Activated CD8-positive, alpha-beta T cell treated with anti-CD3 and anti-CD28 coated beads, Interleukin-2, amount 10 ng/mL, durations not matched to agents 7 days and 5 days (primary cell): ENCODE results near the gene AK1. TPM values are rescaled to one million over a fixed set of nuclear protein-coding genes. Genes with fewer than 3 reads are reported as not detected.
A peak's percentile ranks its signal among the peaks of the same experiment; 100 is the strongest.

Source experiments
- ATAC-seq: fragments of 150-1000 bp; cut with Tn5 transposase; one replicate; pipeline ENCODE4 v1.10.0; 2021; ENCODE audit warnings: moderate library complexity
- CTCF ChIA-PET: fragments of 350-600 bp; sonication (Branson Sonifier 250); formaldehyde crosslinking; loops from one replicate; lab custom pipeline; 2021; ENCODE audit warnings: antibody characterized with exemption; lab: Charles Lee
- POLR2A ChIA-PET: fragments of 350-600 bp; sonication (Branson Sonifier 250); formaldehyde crosslinking; loops from one replicate; lab custom pipeline; 2021; ENCODE audit warnings: antibody characterized with exemption; lab: Charles Lee
- DNase-seq: peaks from one replicate; pipeline ENCODE4 v3.0.0-alpha.2; 2020
- H3K27ac Mint-ChIP-seq: one replicate; pipeline ENCODE4 v1.8.0; 2021; ENCODE audit warnings: mild to moderate bottlenecking, mixed read lengths
- H3K27me3 Mint-ChIP-seq: one replicate; pipeline ENCODE4 v1.8.0; 2021; ENCODE audit warnings: low read depth, mixed read lengths
- H3K36me3 Mint-ChIP-seq: one replicate; pipeline ENCODE4 v1.8.0; 2021; ENCODE audit warnings: low read depth, mixed read lengths
- H3K4me1 Mint-ChIP-seq: one replicate; pipeline ENCODE4 v1.8.0; 2021; ENCODE audit warnings: low read depth, mixed read lengths
- H3K4me3 Mint-ChIP-seq: one replicate; pipeline ENCODE4 v1.8.0; 2021; ENCODE audit warnings: mild to moderate bottlenecking, mixed read lengths
- H3K9me3 Mint-ChIP-seq: one replicate; pipeline ENCODE4 v1.8.0; 2022; ENCODE audit warnings: mixed read lengths; ENCODE audit not compliant: insufficient read depth
- total RNA-seq, 2 experiments: library from RNA; stranded (reverse); gene quantifications; one replicate each; pipeline ENCODE4 v1.2.3, GENCODE V29; 2021

The AK1 gene
- total RNA-seq, 2 experiments from 2014 or later: 22.4 to 30.4 TPM

- H3K36me3 Mint-ChIP-seq: peaks cover 57% of the 10 kb centered on the region
- peak overlapping the region; percentile 51 for H3K27ac Mint-ChIP-seq
- no peaks in the 10 kb centered on the region for H3K27me3 Mint-ChIP-seq
- no peak for ATAC-seq
- no peaks in the 10 kb centered on the region for H3K9me3 Mint-ChIP-seq
- peaks cover 75% of the 10 kb centered on the region for H3K4me1 Mint-ChIP-seq
- CTCF ChIA-PET: interaction anchor here (0.7 to 5.4 kb wide), 2 partner anchors 8 to 210 kb away, joined by 3 to 34 read pairs; partner anchors contain the start of gene ST6GALNAC4
- H3K4me3 Mint-ChIP-seq: no peak overlapping the region
- DNase-seq: no peak
- POLR2A ChIA-PET: no interaction called here
These were observed 30.6 kb upstream of the AK1 start for GRCh38 chr9:127907867-127908659.

- CTCF ChIA-PET: interaction anchor here (0.7 to 5.4 kb wide), 7 partner anchors 10 to 212 kb away, joined by 3 to 34 read pairs (median 3); partner anchors contain the start of genes ST6GALNAC4 and TOR2A
- ATAC-seq (peak; percentile 52), DNase-seq (peak; percentile 69)
- H3K36me3 Mint-ChIP-seq: peaks cover 38% of the 10 kb centered on the region
- POLR2A ChIA-PET: interaction anchor here (1.1 to 4.3 kb wide), 6 partner anchors 10 to 123 kb away, joined by 3 to 81 read pairs (median 4); partner anchors contain the start of genes CDK9 and ST6GALNAC4
- H3K27ac Mint-ChIP-seq: peak overlapping the region; percentile 100
- no peaks in the 10 kb centered on the region for H3K9me3 Mint-ChIP-seq
- peak overlapping the region; percentile 92 for H3K4me3 Mint-ChIP-seq
- no peaks in the 10 kb centered on the region for H3K27me3 Mint-ChIP-seq
- peaks cover 65% of the 10 kb centered on the region for H3K4me1 Mint-ChIP-seq
These were observed 28.3 kb upstream of the AK1 start for GRCh38 chr9:127905788-127906191.

GRCh38 chr9:127905004-127905728 lies 27.7 kb upstream of the AK1 start:
- peak; percentile 80 for DNase-seq
- Mint-ChIP-seq H3K4me3 (peak overlapping the region; percentile 92), H3K36me3 (peaks cover 32% of the 10 kb centered on the region), H3K9me3 (no peaks in the 10 kb centered on the region), H3K27ac (peak overlapping the region; percentile 100), H3K27me3 (no peaks in the 10 kb centered on the region), H3K4me1 (peaks cover 60% of the 10 kb centered on the region)
- POLR2A ChIA-PET: interaction anchor here (1.0 to 4.3 kb wide), 5 partner anchors 10 to 122 kb away, joined by 3 to 81 read pairs (median 5); partner anchors contain the start of gene ST6GALNAC4
- peak; percentile 51 for ATAC-seq
- CTCF ChIA-PET: interaction anchor here (0.7 to 5.4 kb wide), 8 partner anchors 11 to 212 kb away, joined by 3 to 34 read pairs (median 4); partner anchors contain the start of genes ST6GALNAC4 and TOR2A

GRCh38 chr9:127904561-127905003 lies 27.1 kb upstream of the AK1 start:
- H3K27me3 Mint-ChIP-seq: no peaks in the 10 kb centered on the region
- DNase-seq: no peak
- H3K4me1 Mint-ChIP-seq: peaks cover 63% of the 10 kb centered on the region
- no peaks in the 10 kb centered on the region for H3K9me3 Mint-ChIP-seq
- peak; percentile 6 for ATAC-seq
- POLR2A ChIA-PET: interaction anchor here (1.0 to 4.3 kb wide), 4 partner anchors 11 to 111 kb away, joined by 3 to 81 read pairs (median 4); partner anchors contain the start of gene ST6GALNAC4
- H3K4me3 Mint-ChIP-seq: peak overlapping the region; percentile 92
- H3K36me3 Mint-ChIP-seq: peaks cover 34% of the 10 kb centered on the region
- peak overlapping the region; percentile 100 for H3K27ac Mint-ChIP-seq
- CTCF ChIA-PET: interaction anchor here (1.0 to 5.4 kb wide), 6 partner anchors 11 to 170 kb away, joined by 3 to 34 read pairs (median 4); partner anchors contain the start of genes CDK9, ST6GALNAC4 and TOR2A

GRCh38 chr9:127903557-127904475 lies 26.3 kb upstream of the AK1 start:
- peaks cover 62% of the 10 kb centered on the region for H3K4me1 Mint-ChIP-seq
- H3K9me3 Mint-ChIP-seq: no peaks in the 10 kb centered on the region
- peak overlapping the region; percentile 92 for H3K4me3 Mint-ChIP-seq
- ChIA-PET CTCF (interaction anchor here (1.0 to 5.4 kb wide), 8 partner anchors 10 to 169 kb away, joined by 3 to 34 read pairs (median 3); partner anchors contain the start of genes CDK9, ST6GALNAC4 and TOR2A), POLR2A (interaction anchor here (0.6 to 4.3 kb wide), 8 partner anchors 11 to 167 kb away, joined by 3 to 81 read pairs (median 4); partner anchors contain the start of genes PIP5KL1 and ST6GALNAC4)
- H3K27me3 Mint-ChIP-seq: no peaks in the 10 kb centered on the region
- H3K27ac Mint-ChIP-seq: peak overlapping the region; percentile 100
- DNase-seq (peak; percentile 94), ATAC-seq (peak; percentile 37)
- peaks cover 34% of the 10 kb centered on the region for H3K36me3 Mint-ChIP-seq

GRCh38 chr9:127899128-127899943 lies 21.9 kb upstream of the AK1 start, which contains the start of gene ST6GALNAC6:
ST6GALNAC6 (minus strand) TSS chr9:127899603; CDS start chr9:127897981, 1,622 bp downstream.
- no peaks in the 10 kb centered on the region for H3K27me3 Mint-ChIP-seq
- H3K27ac Mint-ChIP-seq: peak within 1 kb of the TSS; percentile 86
- H3K9me3 Mint-ChIP-seq: peaks cover under 1% of the 10 kb centered on the region
- ATAC-seq (peak; percentile 77), DNase-seq (peak; percentile 73)
- H3K4me1 Mint-ChIP-seq: peaks cover 39% of the 10 kb centered on the region
- peaks cover 47% of the 10 kb centered on the region for H3K36me3 Mint-ChIP-seq
- POLR2A ChIA-PET: interaction anchor here (0.5 to 2.8 kb wide), 7 partner anchors 9 to 128 kb away, joined by 3 to 12 read pairs (median 4); partner anchors contain the start of genes ENG and ST6GALNAC4
- CTCF ChIA-PET: interaction anchor here (1.3 to 3.8 kb wide), 5 partner anchors 10 to 164 kb away, joined by 4 to 13 read pairs (median 7); partner anchors contain the start of genes ST6GALNAC4 and TOR2A
- H3K4me3 Mint-ChIP-seq: peak within 1 kb of the TSS; percentile 83

GRCh38 chr9:127898433-127899127 lies 21.1 kb upstream of the AK1 start:
- POLR2A ChIA-PET: interaction anchor here (0.8 to 2.8 kb wide), 5 partner anchors 9 to 127 kb away, joined by 3 to 12 read pairs (median 3); partner anchors contain the start of gene ST6GALNAC4
- H3K9me3 Mint-ChIP-seq: peaks cover 8% of the 10 kb centered on the region
- H3K4me1 Mint-ChIP-seq: peaks cover 33% of the 10 kb centered on the region
- DNase-seq (no peak), ATAC-seq (peak; percentile 12)
- no peaks in the 10 kb centered on the region for H3K27me3 Mint-ChIP-seq
- H3K4me3 Mint-ChIP-seq: peak overlapping the region; percentile 82
- peaks cover 49% of the 10 kb centered on the region for H3K36me3 Mint-ChIP-seq
- CTCF ChIA-PET: interaction anchor here (1.5 to 3.8 kb wide), 4 partner anchors 9 to 164 kb away, joined by 4 to 13 read pairs (median 8); partner anchors contain the start of genes ST6GALNAC4 and TOR2A
- peak overlapping the region; percentile 75 for H3K27ac Mint-ChIP-seq

GRCh38 chr9:127897193-127897692 lies 19.8 kb upstream of the AK1 start:
- H3K4me3 Mint-ChIP-seq: peak overlapping the region; percentile 12
- ChIA-PET CTCF (interaction anchor here (3.8 kb wide), 1 partner anchor 28 kb away, joined by 13 read pairs; no protein-coding TSS in a partner anchor), POLR2A (interaction anchor here (0.7 to 0.8 kb wide), 2 partner anchors 14 to 19 kb away, joined by 3 to 4 read pairs; no protein-coding TSS in a partner anchor)
- ATAC-seq (no peak), DNase-seq (no peak)
- H3K36me3 Mint-ChIP-seq: peaks cover 60% of the 10 kb centered on the region
- H3K27me3 Mint-ChIP-seq: no peaks in the 10 kb centered on the region
- no peak overlapping the region for H3K27ac Mint-ChIP-seq
- H3K4me1 Mint-ChIP-seq: peaks cover 31% of the 10 kb centered on the region
- H3K9me3 Mint-ChIP-seq: peaks cover 10% of the 10 kb centered on the region
